Lung (tissue), 12 donors: ENCODE results near the gene BCL7C. TPM values are rescaled to one million over a fixed set of nuclear protein-coding genes. Genes with fewer than 3 reads are reported as not detected.

ENCODE experiments used
- ATAC-seq: fragments of 200-7000 bp; cut with Tn5 transposase; one replicate; pipeline ENCODE4 v1.9.1; 2020; ENCODE audit warnings: moderate number of reproducible peaks; ENCODE audit not compliant: insufficient read depth, low FRiP score
- DNase-seq, 3 donors: peaks; one replicate each; pipeline ENCODE4 v3.0.0-alpha.2; 2013 to 2017
- H3K27ac ChIP-seq, 2 donors: one replicate each; pipeline ENCODE4 v1.5.1; 2013; ENCODE audit warnings: mild to moderate bottlenecking in 2 of 2, moderate library complexity in 2 of 2, control low read depth in 1 of 2, inconsistent platforms in 1 of 2, low read depth in 1 of 2, low read length in 1 of 2
- H3K27me3 ChIP-seq, 3 donors: one replicate each; pipeline ENCODE4 v1.5.1; 2013; ENCODE audit warnings: low read length in 2 of 3; ENCODE audit not compliant: control insufficient read depth in 3 of 3, insufficient read depth in 3 of 3
- H3K36me3 ChIP-seq, 4 donors: one replicate each; pipeline ENCODE4 v1.5.1; 2013; ENCODE audit warnings: low read length in 4 of 4, mild to moderate bottlenecking in 1 of 4, moderate library complexity in 1 of 4; ENCODE audit not compliant: control insufficient read depth in 4 of 4, insufficient read depth in 4 of 4
- H3K4me1 ChIP-seq, 5 donors: one replicate each; pipeline ENCODE4 v1.5.1; 2013; ENCODE audit warnings: low read length in 5 of 5, mild to moderate bottlenecking in 2 of 5, moderate library complexity in 1 of 5; ENCODE audit not compliant: control insufficient read depth in 5 of 5, insufficient read depth in 5 of 5
- H3K4me3 ChIP-seq: one replicate; pipeline ENCODE4 v1.5.1; 2013; ENCODE audit warnings: mild to moderate bottlenecking, control low read depth, moderate library complexity
- H3K9ac ChIP-seq, 2 donors: one replicate each; pipeline ENCODE4 v1.5.1; 2013; ENCODE audit warnings: low read length in 2 of 2, control low read depth in 1 of 2; ENCODE audit not compliant: insufficient read depth in 1 of 2
- H3K9me3 ChIP-seq, 4 donors: one replicate each; pipeline ENCODE4 v1.5.1; 2013; ENCODE audit warnings: low read length in 3 of 4, mild to moderate bottlenecking in 1 of 4, moderate library complexity in 1 of 4; ENCODE audit not compliant: control insufficient read depth in 4 of 4, insufficient read depth in 3 of 4
- WGBS, 2 donors: extraction: QIAGEN DNeasy Blood & Tissue Kit; methylation state at CpG; one replicate each; pipeline ENCODE4 v1.1.7; 2013; 5-methylcytosine and 5-hydroxymethylcytosine counted together
- polyA plus RNA-seq, 2 donors: library from polyadenylated mRNA; stranded (reverse); fragments of 200-250 nt; gene quantifications; one replicate each; pipeline ENCODE4 v1.2.1, GENCODE V29; 2013
- total RNA-seq, 2 donors: library from RNA; depleted of rRNA in 1 of 2; stranded (reverse); fragments of >200 nt in 1 of 2; gene quantifications; one replicate each; pipeline ENCODE4 v1.2.1, GENCODE V29; 2014 to 2021
- TF ChIP-seq, protein P1 (sequence below): IDR thresholded peaks from 2 replicates; pipeline ENCODE4 v1.5.1; 2012; ENCODE audit warnings: mild to moderate bottlenecking; ENCODE audit errors: control extremely low read depth, extremely low read depth
- donor health status: control.
- donor health status: control.
- donor health status: Bipolar disorder and iron deficiency.
- donor health status: healthy.
- donor health status: DM: yes; HTN: yes; CAD: no.

Gene BCL7C
- total and polyA plus RNA-seq, 4 donors = 18.2 to 51.8 (median 28.3) TPM

DNA sequence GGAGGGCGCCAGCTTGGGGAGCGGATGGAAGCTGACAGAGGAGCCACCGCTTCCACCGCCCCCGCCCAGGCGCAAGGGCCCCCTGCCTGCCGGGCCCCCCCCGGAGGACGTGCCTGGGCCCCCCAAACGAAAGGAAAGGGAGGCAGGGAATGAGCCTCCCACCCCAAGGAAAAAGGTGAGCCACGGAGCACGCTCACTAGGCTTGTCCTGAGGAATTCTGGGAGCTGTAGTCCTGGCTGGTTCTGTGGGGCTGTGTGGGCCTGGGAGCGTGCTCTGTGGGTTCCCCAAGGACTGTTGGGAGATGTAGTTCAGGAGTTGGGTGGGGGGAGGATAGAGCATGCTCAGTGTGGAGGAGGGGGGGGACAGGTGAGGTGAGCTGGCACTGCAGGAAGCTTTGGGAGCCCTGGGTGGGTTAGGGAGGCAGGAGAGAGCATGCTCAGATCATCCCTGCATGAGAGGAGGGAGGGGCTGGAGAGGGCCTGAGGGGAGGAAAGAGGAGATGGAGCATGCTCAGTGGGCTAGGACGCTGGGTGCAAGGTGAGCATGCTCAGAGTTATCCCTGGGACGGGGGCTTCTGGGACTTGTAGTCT is 34.0 kb upstream of the BCL7C start:
- Histone ChIP-seq H3K27ac (no peak overlapping the region), H3K36me3 (peaks cover 3 to 35% (median 15%) of the 10 kb centered on the region in 4 donors), H3K9ac (no peak overlapping the region), H3K4me3 (no peak overlapping the region), H3K4me1 (peaks cover 0 to 8% (median 7%) of the 10 kb centered on the region in 5 donors), H3K27me3 (no peaks in the 10 kb centered on the region), H3K9me3 (peaks cover 0 to 2% (median 0%) of the 10 kb centered on the region in 4 donors)
- ATAC-seq (no peak), DNase-seq (peak; percentile 76 to 81 (median 79))
- WGBS, 2 donors = 73 to 79% methylated on average over 15 of the region's 15 CpGs
- TF ChIP-seq, protein P1, sequence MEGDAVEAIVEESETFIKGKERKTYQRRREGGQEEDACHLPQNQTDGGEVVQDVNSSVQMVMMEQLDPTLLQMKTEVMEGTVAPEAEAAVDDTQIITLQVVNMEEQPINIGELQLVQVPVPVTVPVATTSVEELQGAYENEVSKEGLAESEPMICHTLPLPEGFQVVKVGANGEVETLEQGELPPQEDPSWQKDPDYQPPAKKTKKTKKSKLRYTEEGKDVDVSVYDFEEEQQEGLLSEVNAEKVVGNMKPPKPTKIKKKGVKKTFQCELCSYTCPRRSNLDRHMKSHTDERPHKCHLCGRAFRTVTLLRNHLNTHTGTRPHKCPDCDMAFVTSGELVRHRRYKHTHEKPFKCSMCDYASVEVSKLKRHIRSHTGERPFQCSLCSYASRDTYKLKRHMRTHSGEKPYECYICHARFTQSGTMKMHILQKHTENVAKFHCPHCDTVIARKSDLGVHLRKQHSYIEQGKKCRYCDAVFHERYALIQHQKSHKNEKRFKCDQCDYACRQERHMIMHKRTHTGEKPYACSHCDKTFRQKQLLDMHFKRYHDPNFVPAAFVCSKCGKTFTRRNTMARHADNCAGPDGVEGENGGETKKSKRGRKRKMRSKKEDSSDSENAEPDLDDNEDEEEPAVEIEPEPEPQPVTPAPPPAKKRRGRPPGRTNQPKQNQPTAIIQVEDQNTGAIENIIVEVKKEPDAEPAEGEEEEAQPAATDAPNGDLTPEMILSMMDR = no peak

DNA sequence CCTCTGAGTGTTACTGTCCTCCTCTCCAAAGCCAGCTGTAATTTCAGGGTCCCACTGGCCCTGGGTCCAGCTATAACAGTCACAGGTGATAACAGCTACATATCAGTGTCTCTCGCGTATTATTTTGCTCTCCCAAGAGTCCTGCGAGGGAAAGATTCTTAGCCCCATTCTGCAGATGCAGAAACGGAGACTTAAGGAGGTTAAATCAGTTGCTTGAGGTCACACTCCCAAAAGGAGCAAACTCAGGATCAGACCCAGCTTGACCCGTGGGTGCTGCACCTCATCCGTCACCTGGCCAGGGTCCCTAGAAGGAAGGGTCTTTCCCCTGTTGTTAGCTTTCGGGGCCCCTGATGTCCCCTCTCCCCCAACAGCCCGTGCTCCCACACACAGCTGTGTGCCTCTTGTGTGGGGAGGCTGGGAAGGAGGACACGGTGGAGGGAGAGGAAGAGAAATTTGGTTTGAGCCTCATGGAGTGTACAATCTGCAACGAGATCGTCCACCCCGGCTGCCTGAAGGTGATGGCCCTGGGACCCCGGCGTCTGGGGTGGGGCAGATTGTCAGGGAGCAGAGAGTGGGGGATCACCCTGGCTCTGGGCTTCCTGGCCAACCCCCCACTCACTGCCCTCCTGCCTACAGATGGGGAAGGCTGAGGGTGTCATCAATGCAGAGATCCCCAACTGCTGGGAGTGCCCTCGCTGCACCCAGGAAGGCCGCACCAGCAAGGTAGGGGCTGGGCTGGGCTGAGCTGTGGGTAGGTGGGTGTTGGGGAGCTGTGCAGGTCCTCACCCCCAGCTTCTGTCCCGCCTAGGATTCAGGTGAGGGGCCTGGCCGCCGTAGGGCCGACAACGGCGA is 33.3 kb upstream of the BCL7C start:
- WGBS, 2 donors = 91 to 93% methylated on average over 22 of the region's 22 CpGs
- Histone ChIP-seq H3K27ac (no peak overlapping the region), H3K27me3 (no peaks in the 10 kb centered on the region), H3K4me3 (no peak overlapping the region), H3K9ac (no peak overlapping the region), H3K4me1 (peaks cover 0 to 8% (median 7%) of the 10 kb centered on the region in 5 donors), H3K36me3 (peaks cover 2 to 32% (median 12%) of the 10 kb centered on the region in 4 donors), H3K9me3 (peaks cover 0 to 2% (median 0%) of the 10 kb centered on the region in 4 donors)
- TF ChIP-seq, protein P1 = no peak
- DNase-seq (no peak), ATAC-seq (no peak)

DNA sequence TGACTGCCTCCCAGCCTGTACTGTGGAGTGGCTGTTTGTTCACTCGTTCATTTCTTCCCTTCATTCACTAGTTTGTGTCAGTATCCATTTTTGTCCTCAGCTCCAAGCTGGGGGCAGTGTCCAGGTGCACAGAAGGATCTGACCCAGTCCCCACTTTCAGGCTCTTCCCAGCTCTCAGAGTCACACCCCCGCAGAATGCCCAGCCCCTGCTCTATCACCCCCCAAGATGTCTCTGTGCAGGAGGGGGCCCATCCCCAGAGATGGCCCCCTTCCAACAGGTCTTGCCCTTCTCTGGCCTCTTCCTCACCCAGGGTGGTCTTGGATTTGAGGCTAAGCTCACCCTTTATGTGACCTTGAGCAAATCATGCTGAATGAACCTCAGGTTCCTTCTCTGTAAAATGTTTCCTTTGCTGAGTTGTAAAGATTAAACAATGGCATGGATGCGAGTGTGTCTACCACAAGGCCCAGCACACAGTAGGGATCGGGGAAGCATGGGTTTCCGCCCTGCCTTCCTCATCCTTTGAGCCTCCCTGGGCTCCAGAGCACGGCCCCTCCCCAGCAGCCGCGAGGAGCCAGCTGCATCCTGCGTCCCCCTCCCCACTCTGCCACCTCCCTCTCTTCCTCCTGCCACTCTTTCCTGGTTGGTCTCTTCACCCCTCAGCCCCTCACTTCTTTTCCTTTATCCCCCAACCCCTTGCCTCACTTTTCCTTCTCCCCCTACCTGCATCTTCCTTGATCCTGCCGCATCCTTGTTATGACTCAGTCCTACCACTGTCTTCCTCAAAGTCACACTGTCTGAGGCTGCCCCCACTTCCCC is 32.3 kb upstream of the BCL7C start:
- H3K27me3 ChIP-seq = no peaks in the 10 kb centered on the region
- H3K27ac ChIP-seq = no peak overlapping the region
- peaks cover 0 to 8% (median 7%) of the 10 kb centered on the region in 5 donors for H3K4me1 ChIP-seq
- TF ChIP-seq, protein P1 = no peak
- H3K9me3 ChIP-seq = peaks cover 0 to 2% (median 0%) of the 10 kb centered on the region in 4 donors
- ATAC-seq (no peak), DNase-seq (no peak)
- peaks cover 0 to 25% (median 9%) of the 10 kb centered on the region in 4 donors for H3K36me3 ChIP-seq
- H3K4me3 ChIP-seq = no peak overlapping the region
- H3K9ac ChIP-seq = no peak overlapping the region
- WGBS, 2 donors = 63 to 65% methylated on average over 10 of the region's 10 CpGs
